ENCODE results near the gene AVPR2.

Gene AVPR2

GRCh38 chrX:153887385-153887784 is 17.1 kb upstream of the AVPR2 start:
- no peak overlapping the region for H3K4me3 ChIP-seq (ENCODE audit: low read depth, low read length)
- H3K4me1 ChIP-seq (ENCODE audit: control insufficient read depth, insufficient read depth, low read length), result no peaks in the 10 kb centered on the region
- POLR2A ChIA-PET, result no interaction called here
- no peak overlapping the region for H3K27ac ChIP-seq (ENCODE audit: extremely low read depth, low read depth, low read length)
- H3K9me3 ChIP-seq (ENCODE audit: control insufficient read depth, insufficient read depth, low read depth, low read length), result no peaks in the 10 kb centered on the region
- H3K36me3 ChIP-seq (ENCODE audit: control insufficient read depth in 2 of 2, insufficient read depth in 1 of 2, low read length in 2 of 2), result no peaks in the 10 kb centered on the region
- CTCF ChIA-PET, result interaction anchor here (0.8 to 1.7 kb wide), 4 partner anchors 9 to 1259 kb away, joined by 3 to 8 read pairs (median 3); no protein-coding TSS in a partner anchor
- TF ChIP-seq, protein P1, sequence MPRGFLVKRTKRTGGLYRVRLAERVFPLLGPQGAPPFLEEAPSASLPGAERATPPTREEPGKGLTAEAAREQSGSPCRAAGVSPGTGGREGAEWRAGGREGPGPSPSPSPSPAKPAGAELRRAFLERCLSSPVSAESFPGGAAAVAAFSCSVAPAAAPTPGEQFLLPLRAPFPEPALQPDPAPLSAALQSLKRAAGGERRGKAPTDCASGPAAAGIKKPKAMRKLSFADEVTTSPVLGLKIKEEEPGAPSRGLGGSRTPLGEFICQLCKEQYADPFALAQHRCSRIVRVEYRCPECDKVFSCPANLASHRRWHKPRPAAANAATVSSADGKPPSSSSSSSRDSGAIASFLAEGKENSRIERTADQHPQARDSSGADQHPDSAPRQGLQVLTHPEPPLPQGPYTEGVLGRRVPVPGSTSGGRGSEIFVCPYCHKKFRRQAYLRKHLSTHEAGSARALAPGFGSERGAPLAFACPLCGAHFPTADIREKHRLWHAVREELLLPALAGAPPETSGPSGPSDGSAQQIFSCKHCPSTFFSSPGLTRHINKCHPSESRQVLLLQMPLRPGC (tag by site-specific recombination; IDR thresholded peaks at IDR 0.05), result no peak
- TF ChIP-seq ZFP37 (tag by site-specific recombination; IDR thresholded peaks at IDR 0.05) (no peak), CTCF (tag by site-specific recombination; IDR thresholded peaks at IDR 0.05) (no peak), EGR2 (tag by site-specific recombination; IDR thresholded peaks at IDR 0.05; ENCODE audit: low read depth) (no peak), ZNF792 (tag by site-specific recombination; IDR thresholded peaks at IDR 0.05) (no peak), SALL2 (tag by site-specific recombination; IDR thresholded peaks at IDR 0.05; ENCODE audit: borderline replicate concordance) (no peak), ZNF626 (tag by site-specific recombination; IDR thresholded peaks at IDR 0.05) (no peak), ZNF521 (tag by site-specific recombination; IDR thresholded peaks at IDR 0.05) (no peak), ZNF24 (tag by site-specific recombination; IDR thresholded peaks at IDR 0.05) (no peak), KLF8 (tag by site-specific recombination; IDR thresholded peaks at IDR 0.05) (no peak), ZBTB8A (tag by site-specific recombination; IDR thresholded peaks at IDR 0.05) (no peak), ZNF157 (tag by site-specific recombination; IDR thresholded peaks at IDR 0.05) (no peak)
- TF ChIP-seq, protein P2, sequence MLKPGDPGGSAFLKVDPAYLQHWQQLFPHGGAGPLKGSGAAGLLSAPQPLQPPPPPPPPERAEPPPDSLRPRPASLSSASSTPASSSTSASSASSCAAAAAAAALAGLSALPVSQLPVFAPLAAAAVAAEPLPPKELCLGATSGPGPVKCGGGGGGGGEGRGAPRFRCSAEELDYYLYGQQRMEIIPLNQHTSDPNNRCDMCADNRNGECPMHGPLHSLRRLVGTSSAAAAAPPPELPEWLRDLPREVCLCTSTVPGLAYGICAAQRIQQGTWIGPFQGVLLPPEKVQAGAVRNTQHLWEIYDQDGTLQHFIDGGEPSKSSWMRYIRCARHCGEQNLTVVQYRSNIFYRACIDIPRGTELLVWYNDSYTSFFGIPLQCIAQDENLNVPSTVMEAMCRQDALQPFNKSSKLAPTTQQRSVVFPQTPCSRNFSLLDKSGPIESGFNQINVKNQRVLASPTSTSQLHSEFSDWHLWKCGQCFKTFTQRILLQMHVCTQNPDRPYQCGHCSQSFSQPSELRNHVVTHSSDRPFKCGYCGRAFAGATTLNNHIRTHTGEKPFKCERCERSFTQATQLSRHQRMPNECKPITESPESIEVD (tag by site-specific recombination; IDR thresholded peaks at IDR 0.05), result no peak
- TF ChIP-seq, protein P3, sequence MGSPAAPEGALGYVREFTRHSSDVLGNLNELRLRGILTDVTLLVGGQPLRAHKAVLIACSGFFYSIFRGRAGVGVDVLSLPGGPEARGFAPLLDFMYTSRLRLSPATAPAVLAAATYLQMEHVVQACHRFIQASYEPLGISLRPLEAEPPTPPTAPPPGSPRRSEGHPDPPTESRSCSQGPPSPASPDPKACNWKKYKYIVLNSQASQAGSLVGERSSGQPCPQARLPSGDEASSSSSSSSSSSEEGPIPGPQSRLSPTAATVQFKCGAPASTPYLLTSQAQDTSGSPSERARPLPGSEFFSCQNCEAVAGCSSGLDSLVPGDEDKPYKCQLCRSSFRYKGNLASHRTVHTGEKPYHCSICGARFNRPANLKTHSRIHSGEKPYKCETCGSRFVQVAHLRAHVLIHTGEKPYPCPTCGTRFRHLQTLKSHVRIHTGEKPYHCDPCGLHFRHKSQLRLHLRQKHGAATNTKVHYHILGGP (tag by site-specific recombination; IDR thresholded peaks at IDR 0.05), result no peak

GRCh38 chrX:153888344-153888743 is 16.1 kb upstream of the AVPR2 start:
- H3K27ac ChIP-seq (ENCODE audit: extremely low read depth, low read depth, low read length), result no peak overlapping the region
- no peaks in the 10 kb centered on the region for H3K36me3 ChIP-seq (ENCODE audit: control insufficient read depth in 2 of 2, insufficient read depth in 1 of 2, low read length in 2 of 2)
- no peaks in the 10 kb centered on the region for H3K9me3 ChIP-seq (ENCODE audit: control insufficient read depth, insufficient read depth, low read depth, low read length)
- H3K4me1 ChIP-seq (ENCODE audit: control insufficient read depth, insufficient read depth, low read length), result no peaks in the 10 kb centered on the region
- ChIA-PET CTCF (interaction anchor here (0.8 kb wide), 1 partner anchor 1258 kb away, joined by 3 read pairs; no protein-coding TSS in a partner anchor), POLR2A (no interaction called here)
- no peak overlapping the region for H3K4me3 ChIP-seq (ENCODE audit: low read depth, low read length)
- TF ChIP-seq ZNF830 (tag by site-specific recombination; IDR thresholded peaks at IDR 0.05; ENCODE audit: low read depth), result no peak
- TF ChIP-seq ZNF501 (tag by site-specific recombination; IDR thresholded peaks at IDR 0.05), result no peak
- TF ChIP-seq ZBTB44 (tag by site-specific recombination; IDR thresholded peaks at IDR 0.05), result no peak
- TF ChIP-seq SALL2 (tag by site-specific recombination; IDR thresholded peaks at IDR 0.05; ENCODE audit: borderline replicate concordance), result no peak
- TF ChIP-seq GLI4 (tag by site-specific recombination; IDR thresholded peaks at IDR 0.05), result no peak
- TF ChIP-seq ZNF701 (tag by site-specific recombination; IDR thresholded peaks at IDR 0.05), result no peak
- TF ChIP-seq MEIS1 (CRISPR knock-in tag; IDR thresholded peaks at IDR 0.05; ENCODE audit: borderline replicate concordance), result no peak
- TF ChIP-seq WT1 (tag by site-specific recombination; IDR thresholded peaks at IDR 0.05), result no peak
- no peak for TF ChIP-seq ZSCAN30 (tag by site-specific recombination; IDR thresholded peaks at IDR 0.05)
- no peak for TF ChIP-seq ZBTB6 (tag by site-specific recombination; IDR thresholded peaks at IDR 0.05)
- no peak for TF ChIP-seq ZNF133 (tag by site-specific recombination; IDR thresholded peaks at IDR 0.05)
- TF ChIP-seq ZNF416 (tag by site-specific recombination; IDR thresholded peaks at IDR 0.05), result no peak
- TF ChIP-seq ZSCAN16 (tag by site-specific recombination; IDR thresholded peaks at IDR 0.05), result no peak
- no peak for TF ChIP-seq ZNF747 (tag by site-specific recombination; IDR thresholded peaks at IDR 0.05)
- TF ChIP-seq ZSCAN23 (tag by site-specific recombination; IDR thresholded peaks at IDR 0.05), result no peak
